ENCODE data around the gene TMEM238L. TPM values are rescaled to one million over a fixed set of nuclear protein-coding genes. Genes with fewer than 3 reads are reported as not detected.

Gene TMEM238L
- total RNA-seq, 1 donor from 2014 or later, result not detected

DNA sequence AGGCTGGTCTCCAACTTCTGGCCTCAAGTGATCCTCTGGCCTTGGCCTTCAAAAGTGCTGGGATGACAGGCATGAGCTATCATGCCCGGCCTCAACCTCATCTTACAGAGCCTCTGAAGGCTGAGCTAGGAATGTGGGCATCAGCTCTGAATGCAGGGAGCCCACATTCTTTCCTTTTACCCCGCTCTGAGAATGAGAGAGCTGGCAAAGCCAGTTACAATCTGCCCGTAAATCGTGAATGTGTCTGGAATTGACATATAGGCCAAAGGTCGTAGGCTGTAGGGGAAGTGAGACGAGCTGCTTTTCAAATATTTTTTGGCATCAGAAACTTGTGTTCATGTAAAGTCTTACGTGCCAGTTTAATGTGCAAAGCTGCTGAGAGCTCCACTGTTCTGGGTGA is 4.5 kb downstream of the TMEM238L start:
- DNase-seq (ENCODE audit: low spot score), result no peak
- no peak overlapping the region for H2AFZ ChIP-seq (replicated peaks)
- H3K4me2 ChIP-seq, result no peak overlapping the region
- no peak overlapping the region for H3K9ac ChIP-seq
- H3K36me3 ChIP-seq, result no peaks in the 10 kb centered on the region
- no peaks in the 10 kb centered on the region for H3F3A ChIP-seq (ENCODE audit: low read depth)
- peaks cover 4% of the 10 kb centered on the region for H3K4me1 ChIP-seq
- no peak overlapping the region for H3K4me3 Mint-ChIP-seq
- H3K36me3 Mint-ChIP-seq, result no peaks in the 10 kb centered on the region
- no peaks in the 10 kb centered on the region for H3K9me3 ChIP-seq (ENCODE audit: low read depth)
- TF ChIP-seq CTCF (IDR thresholded peaks at IDR 0.05) (no peak), EZH2phosphoT487 (IDR thresholded peaks at IDR 0.05) (no peak), EZH2 (IDR thresholded peaks at IDR 0.05) (no peak)
- H4K20me1 ChIP-seq (ENCODE audit: low read depth), result no peaks in the 10 kb centered on the region
- no peaks in the 10 kb centered on the region for H3K79me2 ChIP-seq (ENCODE audit: low read depth)
- no peak overlapping the region for H3K27ac ChIP-seq
- H3K9me3 Mint-ChIP-seq, result no peaks in the 10 kb centered on the region
- H3K4me1 Mint-ChIP-seq, result peaks cover 3% of the 10 kb centered on the region
- no peaks in the 10 kb centered on the region for H3K27me3 ChIP-seq
- no peak overlapping the region for H3K27ac Mint-ChIP-seq
- H3K4me3 ChIP-seq, result no peak overlapping the region
- H3K27me3 Mint-ChIP-seq (ENCODE audit: insufficient read depth, low read depth), result no peaks in the 10 kb centered on the region

GRCh38 chr17:10798910-10799309 is 5.0 kb downstream of the TMEM238L start:
- TF ChIP-seq EZH2phosphoT487 (IDR thresholded peaks at IDR 0.05) (no peak), EZH2 (IDR thresholded peaks at IDR 0.05) (no peak), CTCF (IDR thresholded peaks at IDR 0.05) (no peak)
- no peaks in the 10 kb centered on the region for H3K27me3 ChIP-seq

DNA sequence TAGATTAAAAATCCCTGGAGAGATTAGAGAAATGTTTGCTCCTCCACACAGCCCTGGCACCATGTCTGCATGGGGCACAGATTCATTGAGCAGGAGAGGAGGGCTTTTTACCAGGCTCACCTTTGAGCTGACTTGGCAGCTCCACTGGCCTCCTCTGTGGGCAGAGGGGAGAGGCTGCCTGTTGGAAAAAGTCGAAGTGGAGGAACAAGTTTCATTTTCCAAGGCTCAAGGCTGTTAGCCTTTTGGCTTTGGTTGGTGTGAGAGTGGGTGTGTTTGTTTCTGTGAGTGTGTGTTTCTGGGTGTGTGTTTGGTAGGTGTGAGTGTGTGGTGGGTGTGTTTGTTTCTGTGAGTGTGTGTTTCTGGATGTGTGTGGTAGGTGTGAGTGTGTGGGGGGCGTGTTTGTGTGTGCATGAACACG is 5.6 kb downstream of the TMEM238L start:
- no peak overlapping the region for H3K4me2 ChIP-seq
- H3K36me3 Mint-ChIP-seq, result no peaks in the 10 kb centered on the region
- no peak overlapping the region for H3K9ac ChIP-seq
- H2AFZ ChIP-seq (replicated peaks), result no peak overlapping the region
- no peaks in the 10 kb centered on the region for H3F3A ChIP-seq (ENCODE audit: low read depth)
- no peaks in the 10 kb centered on the region for H3K79me2 ChIP-seq (ENCODE audit: low read depth)
- H3K4me1 ChIP-seq, result no peaks in the 10 kb centered on the region
- H3K27me3 ChIP-seq, result no peaks in the 10 kb centered on the region
- H3K4me1 Mint-ChIP-seq, result peaks cover 7% of the 10 kb centered on the region
- H4K20me1 ChIP-seq (ENCODE audit: low read depth), result no peaks in the 10 kb centered on the region
- no peak overlapping the region for H3K27ac ChIP-seq
- H3K36me3 ChIP-seq, result no peaks in the 10 kb centered on the region
- H3K9me3 ChIP-seq (ENCODE audit: low read depth), result no peaks in the 10 kb centered on the region
- H3K27me3 Mint-ChIP-seq (ENCODE audit: insufficient read depth, low read depth), result no peaks in the 10 kb centered on the region
- H3K27ac Mint-ChIP-seq, result no peak overlapping the region
- TF ChIP-seq EZH2 (IDR thresholded peaks at IDR 0.05) (no peak), EZH2phosphoT487 (IDR thresholded peaks at IDR 0.05) (no peak), CTCF (IDR thresholded peaks at IDR 0.05) (no peak)
- no peak overlapping the region for H3K4me3 Mint-ChIP-seq
- H3K9me3 Mint-ChIP-seq, result no peaks in the 10 kb centered on the region
- no peak for DNase-seq (ENCODE audit: low spot score)
- H3K4me3 ChIP-seq, result no peak overlapping the region

More at GRCh38 chr17:10798910-10799309, 5.0 kb downstream of the TMEM238L start:
- Histone ChIP-seq H4K20me1 (ENCODE audit: low read depth) (no peaks in the 10 kb centered on the region), H3K27ac (no peak overlapping the region), H3K4me1 (no peaks in the 10 kb centered on the region), H3K4me2 (no peak overlapping the region), H2AFZ (replicated peaks) (no peak overlapping the region), H3K9me3 (ENCODE audit: low read depth) (no peaks in the 10 kb centered on the region), H3K79me2 (ENCODE audit: low read depth) (no peaks in the 10 kb centered on the region), H3K36me3 (no peaks in the 10 kb centered on the region), H3F3A (ENCODE audit: low read depth) (no peaks in the 10 kb centered on the region), H3K9ac (no peak overlapping the region), H3K4me3 (no peak overlapping the region)
- Mint-ChIP-seq H3K4me1 (peaks cover 2% of the 10 kb centered on the region), H3K9me3 (no peaks in the 10 kb centered on the region), H3K27me3 (ENCODE audit: insufficient read depth, low read depth) (no peaks in the 10 kb centered on the region), H3K36me3 (no peaks in the 10 kb centered on the region), H3K27ac (no peak overlapping the region), H3K4me3 (no peak overlapping the region)
- DNase-seq (ENCODE audit: low spot score), result no peak

Measured in neural progenitor cell (in vitro differentiated cells).